Stimulated activated CD8-positive, alpha-beta memory T cell treated with anti-CD3 and anti-CD28 coated beads, Interleukin-12 subunit alpha, Interleukin-12 subunit beta, amount 100 ng/mL, for 24 hours (primary cell): ENCODE data around the gene DMRT1.
"Not testable (repeated sequence)": the region's sequence is repeated elsewhere in the genome, so short reads cannot be mapped to it uniquely, and the experiment has no call there.

ENCODE experiments used
- DNase-seq: peaks from one replicate; pipeline ENCODE4 v3.0.0-alpha.2; 2020; ENCODE audit errors: extremely low read depth

DMRT1 gene

DNA sequence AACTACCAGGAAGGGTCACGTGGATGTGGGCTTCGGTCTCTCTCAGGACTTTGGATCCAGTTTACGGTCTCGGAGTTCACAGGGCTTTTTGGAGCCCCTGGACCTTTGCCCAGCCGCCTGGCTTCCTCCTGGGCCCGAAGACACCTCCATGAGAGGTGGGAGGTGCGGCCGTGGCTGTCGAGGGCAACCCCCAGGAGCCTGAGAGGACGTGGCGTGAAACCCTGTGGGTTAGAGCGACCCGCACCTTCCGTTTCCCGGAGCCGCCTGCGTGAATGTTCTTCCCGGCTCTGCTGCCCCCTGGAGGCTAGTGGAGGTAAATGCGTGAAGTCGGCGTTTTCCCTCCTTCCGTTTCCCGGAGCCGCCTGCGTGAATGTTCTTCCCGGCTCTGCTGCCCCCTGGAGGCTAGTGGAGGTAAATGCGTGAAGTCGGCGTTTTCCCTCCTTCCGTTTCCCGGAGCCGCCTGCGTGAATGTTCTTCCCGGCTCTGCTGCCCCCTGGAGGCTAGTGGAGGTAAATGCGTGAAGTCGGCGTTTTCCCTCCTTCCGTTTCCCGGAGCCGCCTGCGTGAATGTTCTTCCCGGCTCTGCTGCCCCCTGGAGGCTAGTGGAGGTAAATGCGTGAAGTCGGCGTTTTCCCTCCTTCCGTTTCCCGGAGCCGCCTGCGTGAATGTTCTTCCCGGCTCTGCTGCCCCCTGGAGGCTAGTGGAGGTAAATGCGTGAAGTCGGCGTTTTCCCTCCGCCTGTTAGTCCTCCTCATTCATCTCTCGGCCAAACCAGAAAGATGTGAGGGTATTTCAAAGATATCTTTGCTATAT is 157.0 kb downstream of the DMRT1 start:
- DNase-seq = not testable (repeated sequence)

DNA sequence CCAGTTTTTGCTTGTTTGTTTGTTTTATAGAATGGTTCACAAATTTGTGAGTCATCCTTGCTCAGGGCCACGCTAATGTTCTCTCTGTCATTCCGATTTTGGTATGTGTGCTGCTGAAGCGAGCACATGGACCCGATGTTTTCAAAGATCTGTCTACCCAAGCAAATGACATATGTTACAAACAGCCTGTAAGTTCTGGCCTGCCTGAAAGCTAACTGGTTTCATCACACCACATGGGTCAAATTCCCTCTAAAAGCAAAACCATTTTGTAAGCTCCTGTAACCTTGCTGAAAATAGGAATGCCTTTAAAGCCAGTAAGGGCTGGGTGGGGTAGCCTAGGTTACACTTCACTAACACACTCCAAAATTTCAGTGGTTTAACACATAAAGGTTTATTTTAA is 160.3 kb downstream of the DMRT1 start:
- DNase-seq = no peak

DNA sequence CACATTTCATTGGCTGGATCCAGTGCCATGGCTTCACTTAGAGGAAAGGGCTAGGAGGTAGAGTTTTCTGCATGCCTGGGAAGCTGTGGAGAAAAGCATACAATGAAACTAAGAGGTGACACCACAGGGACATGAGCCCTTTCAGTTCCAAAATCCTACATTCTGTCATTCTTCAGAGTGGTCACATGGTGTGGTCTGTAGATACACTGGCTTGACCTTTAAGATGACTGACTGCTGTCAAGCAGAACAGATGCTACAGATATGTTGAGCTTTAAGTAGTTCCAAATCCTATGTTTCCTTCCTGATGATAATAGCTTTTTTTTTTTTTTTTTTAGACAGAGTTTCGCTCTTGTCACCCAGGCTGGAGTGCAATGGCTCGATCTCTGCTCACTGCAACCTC is 161.2 kb downstream of the DMRT1 start:
- DNase-seq = no peak

DNA sequence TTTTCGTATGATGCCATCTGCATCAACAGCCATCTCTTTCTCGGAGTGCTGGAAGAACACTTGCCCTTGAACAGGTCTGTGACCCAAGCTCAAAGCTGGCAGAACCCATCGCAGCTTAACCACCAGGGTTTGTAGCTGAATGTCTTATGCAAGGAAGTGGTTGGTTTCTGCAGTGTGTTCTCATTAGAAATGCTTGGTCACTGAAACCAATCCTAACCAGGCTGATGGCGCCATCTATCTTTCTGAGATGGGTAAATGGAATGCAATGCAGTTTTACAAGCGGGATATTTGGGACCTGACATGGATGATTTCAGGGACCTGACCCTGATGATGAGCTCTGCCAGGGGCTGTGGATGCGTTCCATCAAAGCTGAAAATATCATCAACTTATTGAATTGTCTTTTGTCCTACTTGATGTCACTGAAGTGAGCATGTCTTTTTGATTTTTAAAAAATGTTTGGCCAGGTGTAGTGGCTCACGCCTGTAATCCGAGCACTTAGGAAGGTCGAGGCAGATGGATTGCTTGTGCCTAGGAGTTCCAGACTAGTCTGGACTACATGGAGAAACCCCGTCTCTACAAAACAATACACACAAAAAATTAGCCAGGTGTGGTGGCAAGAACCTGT is 163.7 kb downstream of the DMRT1 start:
- no peak for DNase-seq

DNA sequence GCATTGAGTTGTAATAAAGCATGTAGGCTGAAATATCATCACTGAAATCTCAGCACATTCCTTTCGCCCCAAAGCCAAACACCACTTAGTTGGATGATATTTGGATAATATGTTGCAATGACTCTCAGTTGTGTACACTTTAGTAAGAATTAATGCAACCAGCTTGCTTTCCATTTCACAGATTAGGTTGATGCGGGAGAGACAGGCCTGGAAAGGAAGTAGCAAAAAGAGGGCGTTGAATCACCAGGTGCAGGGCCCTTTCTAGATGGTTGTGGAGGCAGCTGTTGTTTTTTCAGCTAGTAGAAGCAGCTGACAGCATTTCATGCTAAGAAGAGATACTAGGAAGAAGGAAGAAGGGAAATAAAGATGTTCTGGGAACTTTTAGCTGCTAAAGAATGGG is 165.8 kb downstream of the DMRT1 start:
- no peak for DNase-seq

DNA sequence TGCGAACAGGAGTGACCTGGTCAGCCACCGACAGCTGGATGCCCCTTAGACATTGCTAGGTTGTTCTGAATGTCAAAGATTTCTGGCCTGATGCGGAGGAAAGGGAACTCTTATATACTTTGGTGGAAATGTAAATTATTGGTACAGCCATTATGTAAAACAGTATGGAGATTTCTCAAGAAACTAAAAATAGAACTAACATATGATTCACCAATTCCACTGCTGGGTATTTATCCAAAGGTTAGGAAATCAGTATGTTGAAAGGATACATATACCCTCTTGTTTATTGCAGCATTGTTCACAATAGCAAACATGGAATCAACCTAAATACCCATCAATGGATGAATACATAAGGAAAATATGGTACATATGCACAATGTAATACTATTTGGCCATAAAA is 166.7 kb downstream of the DMRT1 start:
- DNase-seq = no peak

DNA sequence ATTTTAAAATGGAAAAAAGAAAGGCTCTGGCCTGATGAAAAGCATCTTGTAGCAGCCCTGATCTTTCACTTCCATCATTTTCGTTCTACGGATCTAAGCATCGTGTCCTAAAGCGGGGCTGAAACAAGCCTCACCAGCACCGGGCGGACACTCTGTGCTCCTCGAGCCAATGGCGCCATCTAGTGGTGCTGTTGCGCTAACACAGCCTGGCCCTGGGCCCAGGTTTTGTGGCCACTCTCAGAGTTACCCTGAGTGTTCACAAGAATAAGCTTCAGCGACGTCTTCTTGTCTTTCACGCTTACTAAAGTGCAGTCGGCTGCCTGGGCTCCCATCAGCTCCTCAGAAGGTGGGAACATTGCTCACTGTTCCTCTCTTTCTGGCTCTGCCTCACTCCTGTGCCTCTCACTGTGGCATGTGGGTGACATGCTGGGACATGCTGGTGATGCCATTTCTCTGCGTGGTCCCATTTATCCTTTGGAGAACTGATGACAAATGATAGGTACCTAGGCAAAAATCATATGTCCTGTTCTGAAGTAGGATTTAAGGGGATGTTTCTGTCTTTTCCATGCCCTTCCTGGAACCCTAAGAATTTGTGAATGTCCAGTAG is 167.7 kb downstream of the DMRT1 start:
- DNase-seq = peak; percentile 28

DNA sequence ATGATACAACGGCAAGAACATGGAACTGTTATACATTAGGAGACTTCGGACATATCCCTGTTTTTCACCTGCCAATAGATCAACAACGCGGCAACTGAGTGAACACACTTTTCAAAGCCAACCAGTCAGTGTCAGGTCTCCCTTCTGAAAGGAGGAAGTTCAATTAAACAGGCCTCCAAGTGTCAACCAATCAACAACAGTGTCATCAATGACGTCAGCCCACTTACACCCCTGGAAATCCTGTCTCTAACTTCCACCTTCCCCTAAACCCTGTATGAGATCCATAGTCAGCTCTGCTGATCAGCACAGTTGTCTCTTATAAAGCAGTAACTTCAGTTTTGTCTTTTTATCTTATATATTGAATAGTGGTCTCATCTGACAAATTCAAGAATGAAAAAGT is 171.5 kb downstream of the DMRT1 start:
- no peak for DNase-seq

DNA sequence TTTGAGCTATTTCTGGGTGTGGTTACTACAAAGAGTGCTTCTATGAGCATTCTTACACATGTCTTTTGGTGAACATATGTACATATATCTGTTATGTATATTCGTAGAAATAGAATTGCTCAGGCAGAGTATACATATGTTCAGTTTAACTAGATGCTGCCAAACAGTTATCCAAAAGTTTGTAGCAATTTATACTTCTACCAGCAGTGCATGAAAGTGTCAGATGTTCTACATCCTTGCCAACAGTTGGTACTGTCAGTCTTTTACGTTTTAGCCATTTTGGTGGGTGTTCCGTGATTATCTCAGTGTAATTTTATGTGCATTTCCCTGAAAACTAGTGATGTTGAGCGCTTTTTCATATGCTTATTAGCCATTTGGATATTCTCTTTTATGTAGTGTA is 172.7 kb downstream of the DMRT1 start:
- DNase-seq = no peak

DNA sequence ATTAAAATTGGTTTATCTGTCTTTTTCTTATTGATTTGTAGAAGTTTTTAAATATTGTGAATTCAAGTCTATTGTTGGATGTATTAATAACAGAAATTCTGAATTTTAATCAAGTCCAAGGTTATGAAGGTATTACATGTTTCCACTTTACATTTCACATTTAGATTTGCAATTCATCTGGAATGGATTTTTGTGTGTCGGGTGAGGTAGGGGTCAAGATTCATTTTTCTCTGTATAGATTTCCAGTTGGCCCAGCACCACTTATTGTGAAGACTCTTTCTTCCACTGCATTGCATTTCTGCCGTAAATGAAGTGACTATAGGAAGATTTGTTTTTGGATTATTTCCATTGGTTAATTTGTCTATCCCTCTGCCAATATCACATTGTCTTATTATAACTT is 173.1 kb downstream of the DMRT1 start:
- DNase-seq = no peak

DNA sequence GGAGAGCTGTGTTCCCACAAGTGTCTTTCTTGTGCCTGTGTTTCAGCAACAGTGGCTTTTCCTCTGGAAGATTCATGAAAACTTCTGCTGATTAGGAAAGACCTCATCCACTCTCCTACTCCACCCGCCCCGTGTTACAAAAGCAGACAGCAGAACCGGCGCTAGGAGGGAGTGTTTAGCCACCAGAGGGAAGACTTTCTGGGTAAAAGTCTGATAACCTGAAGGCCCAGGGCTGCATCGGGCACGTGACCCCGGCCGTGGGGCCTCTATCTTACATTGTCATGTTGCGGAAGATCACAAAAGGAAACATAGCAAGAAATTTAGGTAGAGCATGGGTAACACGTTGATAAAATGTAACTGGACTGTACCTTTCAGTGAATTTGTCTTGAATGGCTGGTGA is 176.6 kb downstream of the DMRT1 start:
- DNase-seq = no peak
